Activated naive CD4-positive, alpha-beta T cell treated with anti-CD3 and anti-CD28 coated beads, Interleukin-2, amount 10 ng/mL, durations not matched to agents 7 days and 5 days (primary cell): ENCODE measurements around the gene PRRC2B.
A peak's percentile ranks its signal among the peaks of the same experiment; 100 is the strongest.

ENCODE experiments used
- CTCF ChIA-PET: fragments of 350-600 bp; sonication (Branson Sonifier 250); formaldehyde crosslinking; loops from one replicate; lab custom pipeline; 2021; ENCODE audit warnings: antibody characterized with exemption; lab: Charles Lee
- DNase-seq: peaks from one replicate; pipeline ENCODE4 v3.0.0-alpha.2; 2020
- H3K27ac Mint-ChIP-seq: one replicate; pipeline ENCODE4 v1.8.0; 2021; ENCODE audit warnings: mild to moderate bottlenecking, moderate library complexity, mixed read lengths
- H3K27me3 Mint-ChIP-seq: one replicate; pipeline ENCODE4 v1.8.0; 2021; ENCODE audit warnings: mild to moderate bottlenecking, mixed read lengths
- H3K36me3 Mint-ChIP-seq: one replicate; pipeline ENCODE4 v1.8.0; 2021; ENCODE audit warnings: mixed read lengths
- H3K4me1 Mint-ChIP-seq: one replicate; pipeline ENCODE4 v1.8.0; 2021; ENCODE audit warnings: mixed read lengths
- H3K4me3 Mint-ChIP-seq: one replicate; pipeline ENCODE4 v1.8.0; 2021; ENCODE audit warnings: mild to moderate bottlenecking, moderate library complexity, mixed read lengths
- H3K9me3 Mint-ChIP-seq: one replicate; pipeline ENCODE4 v1.8.0; 2021; ENCODE audit warnings: mixed read lengths

PRRC2B gene

GRCh38 chr9:131406563-131407436 lies 12.9 kb downstream of the PRRC2B start:
- no peak for DNase-seq
- Mint-ChIP-seq H3K4me3 (peak overlapping the region; percentile 63), H3K9me3 (no peaks in the 10 kb centered on the region)

GRCh38 chr9:131407717-131408195 lies 13.9 kb downstream of the PRRC2B start:
- Mint-ChIP-seq H3K9me3 (no peaks in the 10 kb centered on the region), H3K4me1 (peaks cover 92% of the 10 kb centered on the region), H3K27ac (peak overlapping the region; percentile 89), H3K27me3 (no peaks in the 10 kb centered on the region), H3K36me3 (peaks cover 36% of the 10 kb centered on the region), H3K4me3 (peak overlapping the region; percentile 63)
- peak; percentile 70 for DNase-seq
- CTCF ChIA-PET: interaction anchor here (1.0 to 4.4 kb wide), 8 partner anchors 10 to 132 kb away, joined by 3 to 24 read pairs (median 6); no protein-coding TSS in a partner anchor

More at GRCh38 chr9:131406563-131407436, 12.9 kb downstream of the PRRC2B start:
- H3K27me3 Mint-ChIP-seq: no peaks in the 10 kb centered on the region
- CTCF ChIA-PET: interaction anchor here (0.8 to 4.4 kb wide), 8 partner anchors 10 to 71 kb away, joined by 3 to 24 read pairs (median 6); no protein-coding TSS in a partner anchor
- H3K4me1 Mint-ChIP-seq: peaks cover 94% of the 10 kb centered on the region
- peaks cover 37% of the 10 kb centered on the region for H3K36me3 Mint-ChIP-seq
- peak overlapping the region; percentile 89 for H3K27ac Mint-ChIP-seq

- Mint-ChIP-seq H3K9me3 (no peaks in the 10 kb centered on the region), H3K4me1 (peaks cover 93% of the 10 kb centered on the region), H3K36me3 (peaks cover 42% of the 10 kb centered on the region), H3K27me3 (no peaks in the 10 kb centered on the region), H3K4me3 (peak overlapping the region; percentile 36), H3K27ac (peak overlapping the region; percentile 73)
- CTCF ChIA-PET: interaction anchor here (1.1 kb wide), 1 partner anchor 60 kb away, joined by 4 read pairs; no protein-coding TSS in a partner anchor
- DNase-seq: no peak
These were observed 15.6 kb downstream of the PRRC2B start for GRCh38 chr9:131409458-131409992.

- Mint-ChIP-seq H3K27me3 (no peaks in the 10 kb centered on the region), H3K36me3 (peaks cover 43% of the 10 kb centered on the region), H3K4me1 (peaks cover 93% of the 10 kb centered on the region), H3K4me3 (peak overlapping the region; percentile 36), H3K27ac (peak overlapping the region; percentile 73), H3K9me3 (no peaks in the 10 kb centered on the region)
- peak; percentile 65 for DNase-seq
- CTCF ChIA-PET: interaction anchor here (0.8 to 1.1 kb wide), 2 partner anchors 60 to 68 kb away, joined by 4 read pairs; no protein-coding TSS in a partner anchor
These were observed 16.2 kb downstream of the PRRC2B start for GRCh38 chr9:131410044-131410491.

GRCh38 chr9:131411719-131412681 lies 18.1 kb downstream of the PRRC2B start:
- Mint-ChIP-seq H3K9me3 (no peaks in the 10 kb centered on the region), H3K4me1 (peaks cover 92% of the 10 kb centered on the region), H3K27me3 (no peaks in the 10 kb centered on the region), H3K36me3 (peaks cover 54% of the 10 kb centered on the region), H3K4me3 (no peak overlapping the region), H3K27ac (peak overlapping the region; percentile 37)
- no peak for DNase-seq
- CTCF ChIA-PET: interaction anchor here (0.9 to 1.1 kb wide), 3 partner anchors 10 to 328 kb away, joined by 3 to 5 read pairs (median 3); partner anchors contain the start of gene RAPGEF1

GRCh38 chr9:131416509-131416908 lies 22.6 kb downstream of the PRRC2B start:
- H3K27me3 Mint-ChIP-seq: no peaks in the 10 kb centered on the region
- H3K36me3 Mint-ChIP-seq: peaks cover 72% of the 10 kb centered on the region
- CTCF ChIA-PET: interaction anchor here (1.4 kb wide), 1 partner anchor 12 kb away, joined by 5 read pairs; no protein-coding TSS in a partner anchor
- DNase-seq: no peak
- peaks cover 92% of the 10 kb centered on the region for H3K4me1 Mint-ChIP-seq
- no peak overlapping the region for H3K27ac Mint-ChIP-seq
- H3K9me3 Mint-ChIP-seq: no peaks in the 10 kb centered on the region
- H3K4me3 Mint-ChIP-seq: no peak overlapping the region

- Mint-ChIP-seq H3K4me1 (peaks cover 90% of the 10 kb centered on the region), H3K9me3 (no peaks in the 10 kb centered on the region), H3K4me3 (peak overlapping the region; percentile 22), H3K27ac (peak overlapping the region; percentile 73), H3K36me3 (peaks cover 69% of the 10 kb centered on the region), H3K27me3 (no peaks in the 10 kb centered on the region)
- DNase-seq: no peak
- CTCF ChIA-PET: interaction anchor here (1.0 to 1.4 kb wide), 4 partner anchors 9 to 13 kb away, joined by 3 to 10 read pairs (median 4); no protein-coding TSS in a partner anchor
These were observed 23.6 kb downstream of the PRRC2B start for GRCh38 chr9:131417264-131418142.

- Mint-ChIP-seq H3K4me1 (peaks cover 91% of the 10 kb centered on the region), H3K36me3 (peaks cover 72% of the 10 kb centered on the region), H3K9me3 (no peaks in the 10 kb centered on the region), H3K4me3 (peak overlapping the region; percentile 22), H3K27ac (peak overlapping the region; percentile 73), H3K27me3 (no peaks in the 10 kb centered on the region)
- CTCF ChIA-PET: interaction anchor here (1.0 to 1.5 kb wide), 5 partner anchors 10 to 68 kb away, joined by 3 to 10 read pairs (median 4); no protein-coding TSS in a partner anchor
- no peak for DNase-seq
These were observed 24.5 kb downstream of the PRRC2B start for GRCh38 chr9:131418143-131419025.

GRCh38 chr9:131419026-131419614 lies 25.2 kb downstream of the PRRC2B start:
- CTCF ChIA-PET: interaction anchor here (1.2 to 1.5 kb wide), 3 partner anchors 13 to 69 kb away, joined by 4 to 10 read pairs (median 6); no protein-coding TSS in a partner anchor

GRCh38 chr9:131419716-131420115 lies 25.8 kb downstream of the PRRC2B start:
- H3K36me3 Mint-ChIP-seq: peaks cover 63% of the 10 kb centered on the region
- H3K27ac Mint-ChIP-seq: peak overlapping the region; percentile 76
- no peaks in the 10 kb centered on the region for H3K27me3 Mint-ChIP-seq
- CTCF ChIA-PET: no interaction called here
- H3K4me3 Mint-ChIP-seq: no peak overlapping the region
- peaks cover 79% of the 10 kb centered on the region for H3K4me1 Mint-ChIP-seq
- no peaks in the 10 kb centered on the region for H3K9me3 Mint-ChIP-seq
- DNase-seq: no peak

More at GRCh38 chr9:131419026-131419614, 25.2 kb downstream of the PRRC2B start:
- Mint-ChIP-seq H3K27me3 (no peaks in the 10 kb centered on the region), H3K4me1 (peaks cover 85% of the 10 kb centered on the region), H3K9me3 (no peaks in the 10 kb centered on the region), H3K36me3 (peaks cover 66% of the 10 kb centered on the region), H3K4me3 (no peak overlapping the region), H3K27ac (peak overlapping the region; percentile 73)
- DNase-seq: no peak

- Mint-ChIP-seq H3K4me1 (peaks cover 69% of the 10 kb centered on the region), H3K4me3 (no peak overlapping the region), H3K27ac (peak overlapping the region; percentile 69), H3K27me3 (no peaks in the 10 kb centered on the region), H3K36me3 (peaks cover 55% of the 10 kb centered on the region), H3K9me3 (no peaks in the 10 kb centered on the region)
- DNase-seq: no peak
- CTCF ChIA-PET: interaction anchor here (1.0 kb wide), 1 partner anchor 17 kb away, joined by 3 read pairs; no protein-coding TSS in a partner anchor
These were observed 27.2 kb downstream of the PRRC2B start for GRCh38 chr9:131420980-131421624.
